Raji (cell line): Measurements from ENCODE around the gene RELA.

Experiments used
- POLR2A ChIP-seq: IDR thresholded peaks from 2 replicates; pipeline ENCODE4 v1.6.1; 2011; ENCODE audit warnings: low read depth, low read length, control low read depth; ENCODE audit not compliant: insufficient read depth

Gene RELA

GRCh38 chr11:65639623-65640482 is 22.9 kb downstream of the RELA start:
- TF ChIP-seq POLR2A, result peak; percentile 60

GRCh38 chr11:65637794-65638419 is 24.8 kb downstream of the RELA start, which contains the start of gene SIPA1:
Gene SIPA1, plus strand, starts transcription at chr11:65638101. Its CDS starts 2,821 bp downstream, at chr11:65640922.
- TF ChIP-seq POLR2A, result peak; percentile 77

DNA sequence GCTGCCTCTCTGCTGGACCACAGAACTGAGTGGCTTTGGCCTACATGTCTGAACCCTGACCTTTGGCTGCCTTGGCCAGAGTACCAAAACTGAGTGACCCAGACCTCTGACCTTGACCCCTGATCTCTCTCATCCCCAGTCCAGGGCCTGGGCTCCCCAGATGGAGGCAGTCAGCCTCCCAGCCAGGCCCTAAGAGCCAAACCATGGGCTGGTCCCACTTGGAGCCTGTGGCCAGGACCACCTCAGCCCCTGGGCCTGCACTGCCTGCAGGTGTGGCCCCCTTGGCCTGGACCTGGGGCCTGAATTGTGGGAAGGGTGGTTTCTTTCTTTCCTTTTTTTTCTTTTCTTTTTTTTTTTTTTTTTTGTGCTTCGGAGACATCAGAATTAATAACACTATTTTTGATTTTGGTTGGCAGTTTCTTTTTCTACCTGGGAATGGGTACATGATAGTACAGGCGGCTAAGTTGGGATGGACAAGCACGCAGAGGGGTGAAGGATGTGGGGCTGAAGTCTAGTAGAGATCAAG is 25.6 kb downstream of the RELA start:
- TF ChIP-seq POLR2A, result no peak

DNA sequence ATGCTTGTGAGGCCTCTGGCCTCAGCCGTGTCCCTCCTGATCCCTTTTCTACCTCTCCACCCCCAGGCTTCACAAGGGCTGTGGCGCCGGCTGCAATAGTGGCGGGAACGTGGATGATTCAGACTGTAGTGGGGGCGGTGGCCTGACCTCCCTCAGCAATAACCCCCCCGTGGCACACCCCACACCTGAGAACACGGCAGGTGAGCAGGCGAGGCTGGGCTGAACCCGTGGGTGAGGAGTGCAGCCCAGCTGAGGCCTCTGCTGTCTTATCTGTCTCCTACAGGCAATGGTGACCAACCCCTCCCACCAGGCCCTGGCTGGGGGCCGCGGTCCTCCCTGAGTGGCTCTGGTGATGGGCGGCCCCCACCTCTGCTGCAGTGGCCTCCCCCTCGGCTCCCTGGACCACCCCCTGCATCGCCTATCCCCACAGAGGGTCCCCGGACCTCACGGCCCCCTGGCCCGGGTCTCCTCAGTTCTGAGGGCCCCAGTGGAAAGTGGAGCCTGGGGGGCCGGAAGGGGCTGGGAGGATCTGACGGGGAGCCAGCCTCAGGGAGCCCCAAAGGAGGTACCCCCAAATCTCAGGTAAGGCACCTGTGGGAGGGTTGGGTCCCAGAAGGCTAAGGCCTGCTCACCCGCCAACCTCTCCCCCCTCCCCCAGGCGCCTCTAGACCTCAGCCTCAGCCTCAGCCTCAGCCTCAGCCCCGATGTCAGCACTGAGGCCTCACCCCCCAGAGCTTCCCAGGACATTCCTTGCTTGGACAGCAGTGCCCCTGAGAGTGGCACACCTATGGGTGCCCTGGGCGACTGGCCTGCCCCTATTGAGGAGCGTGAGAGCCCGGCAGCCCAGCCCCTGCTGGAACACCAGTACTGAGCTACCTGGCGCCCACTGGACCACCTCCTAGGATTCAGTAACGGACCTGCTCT is 26.3 kb downstream of the RELA start:
- TF ChIP-seq POLR2A, result no peak

GRCh38 chr11:65634905-65635731 is 27.6 kb downstream of the RELA start:
- no peak for TF ChIP-seq POLR2A

- no peak for TF ChIP-seq POLR2A
These were observed 28.3 kb downstream of the RELA start for GRCh38 chr11:65634440-65634839.

DNA sequence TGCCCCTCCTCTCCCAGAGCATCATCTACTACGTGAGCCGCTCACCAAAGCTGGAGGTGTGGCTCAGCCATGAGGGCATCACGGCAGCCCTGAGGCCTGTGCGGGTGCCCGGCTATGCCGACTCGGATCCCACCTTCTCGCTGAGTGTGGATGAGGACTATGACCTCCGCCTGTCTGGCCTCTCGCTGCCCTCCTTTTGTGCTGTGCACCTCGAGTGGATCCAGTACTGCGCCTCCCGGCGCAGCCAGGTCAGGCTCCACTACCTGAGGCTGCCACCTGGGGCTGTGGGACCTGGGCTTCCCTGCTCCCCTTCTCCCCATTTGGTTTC is 28.6 kb downstream of the RELA start:
- TF ChIP-seq POLR2A, result no peak

GRCh38 chr11:65633390-65634108 is 29.2 kb downstream of the RELA start:
- TF ChIP-seq POLR2A, result no peak

DNA sequence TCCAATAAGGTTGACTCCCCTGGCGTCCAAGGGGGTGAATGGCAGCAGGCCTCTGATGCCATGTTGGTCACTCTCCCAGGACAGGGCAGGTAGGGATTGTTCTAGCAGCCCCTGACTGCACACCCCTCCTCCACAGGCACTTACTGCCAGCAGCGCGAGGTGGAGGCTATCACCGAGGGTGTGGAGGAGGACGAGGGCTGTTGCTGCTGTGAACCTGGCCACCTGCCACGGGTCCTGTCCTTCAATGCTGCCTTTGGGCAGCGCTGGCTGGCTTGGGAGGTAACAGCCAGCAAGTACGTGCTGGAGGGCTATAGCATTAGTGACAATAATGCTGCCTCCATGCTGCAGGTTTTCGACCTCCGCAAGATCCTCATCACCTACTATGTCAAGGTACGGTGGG is 32.5 kb downstream of the RELA start:
- TF ChIP-seq POLR2A, result no peak

GRCh38 chr11:65629579-65629978 is 33.1 kb downstream of the RELA start:
- TF ChIP-seq POLR2A, result no peak

DNA sequence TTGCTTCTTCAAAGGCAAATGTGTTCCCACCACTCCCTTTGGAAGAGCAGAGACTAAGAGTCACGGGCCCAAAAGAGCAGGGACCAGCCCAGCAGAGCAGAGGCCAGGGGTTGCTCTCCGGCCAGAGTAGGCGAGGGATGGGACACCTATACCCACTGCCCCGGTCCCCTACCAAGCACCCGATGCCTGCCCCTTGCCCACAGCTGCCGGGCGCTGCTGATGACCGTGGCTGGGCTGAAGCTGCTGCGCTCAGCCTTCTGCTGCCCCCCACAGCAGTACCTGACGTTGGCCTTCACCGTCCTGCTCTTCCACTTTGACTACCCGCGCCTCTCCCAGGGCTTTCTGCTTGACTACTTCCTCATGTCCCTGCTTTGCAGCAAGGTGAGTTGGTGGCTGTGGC is 35.5 kb downstream of the RELA start:
- no peak for TF ChIP-seq POLR2A

DNA sequence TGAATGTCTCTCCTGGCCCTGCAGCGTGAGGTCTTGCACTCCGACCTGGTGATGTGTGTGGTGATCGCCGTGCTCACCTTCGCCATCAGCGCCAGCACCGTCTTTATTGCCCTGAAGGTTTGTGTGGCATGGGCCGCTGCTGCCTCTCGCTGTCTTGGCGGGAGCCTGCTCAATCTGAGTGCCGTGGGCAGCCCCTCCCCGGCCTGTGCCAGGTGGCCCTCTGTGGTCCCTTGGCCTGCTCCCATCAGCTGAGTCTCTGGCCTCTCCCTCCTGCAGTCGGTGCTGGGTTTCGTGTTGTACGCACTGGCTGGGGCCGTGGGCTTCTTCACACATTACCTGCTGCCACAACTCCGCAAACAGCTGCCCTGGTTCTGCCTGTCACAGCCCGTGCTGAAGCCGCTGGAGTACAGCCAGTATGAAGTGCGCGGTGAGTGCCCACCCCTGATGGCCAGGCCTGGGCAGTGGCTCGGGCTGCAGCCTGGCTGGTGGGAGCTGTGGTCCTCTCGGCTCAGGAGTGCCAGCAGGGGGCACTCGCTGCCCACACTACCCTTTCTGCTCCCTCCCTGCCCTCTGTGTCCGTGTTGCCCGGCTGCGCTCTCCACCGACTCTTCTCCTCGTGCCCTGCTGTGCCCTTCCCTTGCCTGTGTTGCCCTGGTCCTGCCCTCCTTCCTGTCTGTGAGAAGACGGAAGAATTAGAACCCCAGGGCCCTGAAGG is 36.9 kb downstream of the RELA start:
- no peak for TF ChIP-seq POLR2A

DNA sequence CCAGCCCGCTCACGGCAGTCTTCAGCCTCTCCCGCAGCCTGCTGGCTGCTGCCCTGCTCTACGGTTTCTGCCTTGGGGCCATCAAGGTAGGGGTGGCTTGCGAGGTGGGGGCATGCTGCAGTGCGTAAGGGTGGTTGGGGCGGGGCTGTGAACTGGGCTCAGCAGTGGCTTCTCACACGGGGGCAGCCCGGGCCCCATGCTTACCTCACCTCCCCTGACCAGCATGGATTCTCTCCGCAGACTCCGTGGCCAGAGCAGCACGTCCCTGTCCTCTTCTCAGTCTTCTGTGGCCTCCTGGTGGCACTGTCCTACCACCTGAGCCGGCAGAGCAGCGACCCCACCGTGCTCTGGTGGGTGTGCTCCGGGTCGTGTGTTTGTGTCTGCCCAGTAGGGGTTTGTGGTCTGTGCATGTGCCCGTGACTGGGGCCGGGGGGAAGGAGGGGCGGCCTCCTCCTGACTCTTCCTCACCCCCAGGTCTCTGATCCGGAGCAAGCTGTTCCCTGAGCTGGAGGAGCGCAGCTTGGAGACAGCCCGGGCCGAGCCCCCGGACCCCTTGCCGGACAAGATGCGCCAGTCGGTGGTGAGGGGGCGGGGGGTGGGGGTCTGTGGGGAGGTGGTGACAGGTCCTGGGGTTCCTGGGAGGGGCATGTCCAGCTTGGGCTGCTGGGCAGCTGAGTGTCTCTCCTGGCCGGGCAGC is 37.6 kb downstream of the RELA start:
- no peak for TF ChIP-seq POLR2A
